H1 (cell line): Measurements from ENCODE around the gene NFATC1. TPM values are rescaled to one million over a fixed set of nuclear protein-coding genes. Genes with fewer than 3 reads are reported as not detected.

ENCODE experiments used
- CTCF ChIA-PET: fragments of 300-600 bp; sonication (Branson Sonifier 250); formaldehyde crosslinking; loops from one replicate; lab custom pipeline; 2021; ENCODE audit not compliant: partially characterized antibody; lab: Charles Lee
- POLR2A ChIA-PET: fragments of 300-600 bp; sonication (Branson Sonifier 250); formaldehyde crosslinking; loops from one replicate; lab custom pipeline; 2021; ENCODE audit warnings: inconsistent platforms; ENCODE audit not compliant: partially characterized antibody; lab: Charles Lee
- DNase-seq, 2 experiments: peaks; one replicate each; pipeline versions ENCODE4 v3.0.0 to v3.0.0-alpha.2; 2010 to 2022; ENCODE audit warnings: low spot score in 2 of 2, low read depth in 1 of 2, mixed read lengths in 1 of 2
- FAIRE-seq: peaks from 2 replicates; lab custom pipeline; 2011; peaks lifted over from hg19 to GRCh38; lab: Jason Lieb, UNC
- H2AFZ ChIP-seq: 2 replicates; pipeline ENCODE4 v1.8.1; 2012; ENCODE audit warnings: low read length, inconsistent platforms
- H2AK5ac ChIP-seq: 2 replicates; pipeline ENCODE4 v1.6.1; 2013; ENCODE audit warnings: low read depth, low read length
- H2BK120ac ChIP-seq: replicated peaks from 2 replicates; pipeline ENCODE3; 2013; ENCODE audit warnings: low read depth, low read length, inconsistent platforms
- H2BK12ac ChIP-seq: 2 replicates; pipeline ENCODE4 v1.6.1; 2013; ENCODE audit warnings: low read depth, low read length
- H2BK15ac ChIP-seq: 2 replicates; pipeline ENCODE4 v1.6.1; 2013; ENCODE audit warnings: low read length
- H2BK20ac ChIP-seq: 2 replicates; pipeline ENCODE4 v1.6.1; 2013; ENCODE audit warnings: low read length
- H2BK5ac ChIP-seq: 2 replicates; pipeline ENCODE4 v1.6.1; 2013; ENCODE audit warnings: low read depth, low read length
- H3K14ac ChIP-seq: 2 replicates; pipeline ENCODE4 v1.6.1; 2013; ENCODE audit warnings: inconsistent platforms; ENCODE audit not compliant: insufficient read length
- H3K18ac ChIP-seq: 2 replicates; pipeline ENCODE4 v1.6.1; 2013; ENCODE audit warnings: low read length; ENCODE audit errors: extremely low read depth
- H3K23ac ChIP-seq: 2 replicates; pipeline ENCODE4 v1.6.1; 2013; ENCODE audit warnings: inconsistent platforms; ENCODE audit not compliant: insufficient read length
- H3K23me2 ChIP-seq: 2 replicates; pipeline ENCODE4 v1.6.1; 2013; ENCODE audit warnings: low read depth, low read length
- H3K27ac ChIP-seq: 2 replicates; pipeline ENCODE4 v1.6.1; 2011; ENCODE audit warnings: low read depth, low read length, inconsistent platforms
- H3K27me3 ChIP-seq, 4 experiments: replicated peaks in 1 of 4; 1 replicate in 1 of 4; 2 replicates in 3 of 4; pipeline versions ENCODE4 v1.6.1 to v1.8.1; 2011 to 2013; ENCODE audit warnings: low read length in 3 of 4, mild to moderate bottlenecking in 3 of 4, inconsistent platforms in 2 of 4, mixed read lengths in 2 of 4, moderate library complexity in 1 of 4; ENCODE audit not compliant: control insufficient read depth in 3 of 4, insufficient read depth in 3 of 4; ENCODE audit errors: extremely low read depth in 1 of 4
- H3K36me3 ChIP-seq, 4 experiments: 2 replicates each; pipeline versions ENCODE4 v1.6.1 to v1.8.1; 2011 to 2013; ENCODE audit warnings: mild to moderate bottlenecking in 4 of 4, low read length in 3 of 4, moderate library complexity in 2 of 4, control low read depth in 1 of 4, inconsistent platforms in 1 of 4; ENCODE audit not compliant: insufficient read depth in 4 of 4, control insufficient read depth in 2 of 4
- H3K4ac ChIP-seq: replicated peaks from 2 replicates; pipeline ENCODE3; 2013; ENCODE audit warnings: low read length, low read depth, mixed read lengths, inconsistent platforms; ENCODE audit not compliant: insufficient read length
- H3K4me1 ChIP-seq, 4 experiments: replicated peaks in 1 of 4; 1 replicate in 1 of 4; 2 replicates in 3 of 4; pipeline versions ENCODE4 v1.6.1 to v1.8.1; 2011 to 2013; ENCODE audit warnings: low read length in 3 of 4, inconsistent platforms in 2 of 4, mixed read lengths in 1 of 4; ENCODE audit not compliant: insufficient read depth in 4 of 4, control insufficient read depth in 3 of 4
- H3K4me2 ChIP-seq, 2 experiments: 2 replicates each; pipeline versions ENCODE4 v1.6.1 to v1.8.1; 2011 to 2013; ENCODE audit warnings: low read depth in 2 of 2, low read length in 2 of 2, control low read depth in 1 of 2, inconsistent platforms in 1 of 2, mild to moderate bottlenecking in 1 of 2; ENCODE audit not compliant: insufficient read depth in 1 of 2
- H3K4me3 ChIP-seq, 4 experiments: fragments of 200-600, 300-600 bp in 1 of 4; sonication (generic), shearing (Covaris generic), sonication (Bioruptor Twin) in 1 of 4; 2 replicates each; pipeline versions ENCODE4 v1.5.1 to v1.8.1; 2011 to 2016; ENCODE audit warnings: low read length in 4 of 4, low read depth in 3 of 4, control low read depth in 2 of 4, inconsistent platforms in 2 of 4, mild to moderate bottlenecking in 2 of 4, mixed read lengths in 1 of 4, moderate library complexity in 1 of 4; ENCODE audit not compliant: insufficient read depth in 2 of 4; ENCODE audit errors: extremely low read depth in 1 of 4
- H3K56ac ChIP-seq: replicated peaks from 2 replicates; pipeline ENCODE3; 2013; ENCODE audit warnings: low read depth, mild to moderate bottlenecking, mixed read lengths, low read length, inconsistent platforms; ENCODE audit not compliant: insufficient read length
- H3K79me1 ChIP-seq: 2 replicates; pipeline ENCODE4 v1.6.1; 2013; ENCODE audit warnings: low read depth, low read length, control low read depth
- H3K79me2 ChIP-seq, 2 experiments: 2 replicates each; pipeline versions ENCODE4 v1.6.1 to v1.8.1; 2012 to 2013; ENCODE audit warnings: low read length in 2 of 2, mild to moderate bottlenecking in 2 of 2, inconsistent platforms in 1 of 2; ENCODE audit not compliant: insufficient read depth in 2 of 2, control insufficient read depth in 1 of 2
- H3K9ac ChIP-seq, 4 experiments: replicated peaks in 1 of 4; 1 replicate in 1 of 4; 2 replicates in 3 of 4; pipeline versions ENCODE4 v1.6.1 to v1.8.1; 2011 to 2013; ENCODE audit warnings: low read depth in 3 of 4, low read length in 3 of 4, control low read depth in 2 of 4, mild to moderate bottlenecking in 2 of 4, moderate library complexity in 2 of 4, inconsistent platforms in 1 of 4; ENCODE audit errors: extremely low read depth in 1 of 4
- H3K9me3 ChIP-seq, 2 experiments: 2 replicates each; pipeline versions ENCODE4 v1.6.1 to v1.8.1; 2012 to 2013; ENCODE audit warnings: mild to moderate bottlenecking in 2 of 2, moderate library complexity in 2 of 2, control low read depth in 1 of 2, inconsistent platforms in 1 of 2, low read depth in 1 of 2, low read length in 1 of 2, mixed read lengths in 1 of 2; ENCODE audit not compliant: insufficient read depth in 2 of 2
- H4K20me1 ChIP-seq, 2 experiments: replicated peaks in 1 of 2; 2 replicates each; pipeline versions ENCODE3 to v1.8.1; 2011 to 2013; ENCODE audit warnings: inconsistent platforms in 2 of 2, low read length in 2 of 2, mild to moderate bottlenecking in 1 of 2; ENCODE audit not compliant: insufficient read depth in 2 of 2, control insufficient read depth in 1 of 2
- H4K5ac ChIP-seq: 2 replicates; pipeline ENCODE4 v1.6.1; 2013; ENCODE audit warnings: low read length, low read depth, mixed read lengths, inconsistent platforms; ENCODE audit not compliant: insufficient read length
- H4K8ac ChIP-seq: 2 replicates; pipeline ENCODE4 v1.8.0; 2013; ENCODE audit warnings: mild to moderate bottlenecking, moderate library complexity, low read length, inconsistent platforms; ENCODE audit not compliant: insufficient read depth; ENCODE audit errors: extremely low read depth
- H4K91ac ChIP-seq: replicated peaks from 2 replicates; pipeline ENCODE3; 2013; ENCODE audit warnings: low read length, mixed read lengths, inconsistent platforms; ENCODE audit not compliant: insufficient read length
- CBX8 ChIP-seq: fragments of 300-800, 300-1000 bp; sonication (generic); IDR thresholded peaks from 2 replicates; pipeline ENCODE4 v1.7.1; 2016; ENCODE audit warnings: low read depth, low read length, borderline replicate concordance
- SIN3A ChIP-seq, 2 experiments: IDR thresholded peaks in 1 of 2; conservative IDR thresholded peaks in 1 of 2; 2 replicates each; pipeline ENCODE4 v1.6.1; 2011 to 2012; ENCODE audit warnings: low read length in 2 of 2, improper control_type of control experiment in 1 of 2, low read depth in 1 of 2, mild to moderate bottlenecking in 1 of 2
- TBP ChIP-seq: IDR thresholded peaks from 2 replicates; pipeline ENCODE4 v1.6.1; 2011; ENCODE audit warnings: low read depth, low read length, improper control_type of control experiment
- TCF12 ChIP-seq: IDR thresholded peaks from 2 replicates; pipeline ENCODE4 v1.6.1; 2011; ENCODE audit warnings: low read depth, mild to moderate bottlenecking, low read length
- YY1 ChIP-seq: IDR thresholded peaks from 2 replicates; pipeline ENCODE4 v1.6.1; 2011; ENCODE audit warnings: low read depth, mild to moderate bottlenecking, low read length
- ZNF274 ChIP-seq: IDR thresholded peaks from 2 replicates; pipeline ENCODE4 v1.7.0; 2012; ENCODE audit warnings: low read length, borderline replicate concordance; ENCODE audit errors: extremely low read depth
- WGBS, 2 experiments: shearing (Covaris generic) in 1 of 2; methylation state at CpG; one replicate each; pipeline versions ENCODE4 v1.1.6 to v1.1.7; 2013 to 2015; ENCODE audit warnings: low lambda C conversion rate in 2 of 2, mixed read lengths in 2 of 2, inconsistent platforms in 1 of 2, low coverage in 1 of 2, missing lambda C conversion rate in 1 of 2; ENCODE audit not compliant: insufficient replicate concordance in 2 of 2, insufficient coverage in 1 of 2, insufficient read length in 1 of 2; ENCODE audit errors: extremely low coverage in 1 of 2, missing lambda C conversion rate in 1 of 2; 5-methylcytosine and 5-hydroxymethylcytosine counted together
- polyA plus RNA-seq, 7 experiments: library from polyadenylated mRNA; depleted of rRNA in 3 of 7; stranded (reverse) in 5 of 7; unstranded in 2 of 7; fragments of >200 nt in 5 of 7; fragments of 200-250 nt in 2 of 7; gene quantifications; 1 replicate in 5 of 7; 2 replicates in 1 of 7; 4 replicates in 1 of 7; pipeline versions ENCODE4 v1.2.1 to v1.2.3, GENCODE V29; 2011 to 2013; ENCODE audit warnings: missing spikeins in 2 of 7, mixed read lengths in 2 of 7
- total RNA-seq: library from RNA; stranded (reverse); fragmentation: NEBNext Ultra II Directional; extraction: Animal tissue kit (Norgen Biotek cat#: 25700); gene quantifications from 2 replicates; pipeline ENCODE4 v1.2.1, GENCODE V29; 2021
- TF ChIP-seq, protein P1 (sequence below), 3 experiments: IDR thresholded peaks; 1 replicate in 2 of 3; 2 replicates in 1 of 3; pipeline versions ENCODE4 v1.5.1 to v1.6.1; 2011; ENCODE audit warnings: low read length in 3 of 3, mild to moderate bottlenecking in 3 of 3, inconsistent platforms in 2 of 3, low read depth in 1 of 3, moderate library complexity in 1 of 3; ENCODE audit not compliant: insufficient read depth in 1 of 3; ENCODE audit errors: control extremely low read depth in 1 of 3

NFATC1 gene
- total and polyA plus RNA-seq, 2 of the 8 experiments (the other 6 are each of a cell fraction or from before 2014, with no cell fraction given), result 2.0 to 6.6 TPM

DNA sequence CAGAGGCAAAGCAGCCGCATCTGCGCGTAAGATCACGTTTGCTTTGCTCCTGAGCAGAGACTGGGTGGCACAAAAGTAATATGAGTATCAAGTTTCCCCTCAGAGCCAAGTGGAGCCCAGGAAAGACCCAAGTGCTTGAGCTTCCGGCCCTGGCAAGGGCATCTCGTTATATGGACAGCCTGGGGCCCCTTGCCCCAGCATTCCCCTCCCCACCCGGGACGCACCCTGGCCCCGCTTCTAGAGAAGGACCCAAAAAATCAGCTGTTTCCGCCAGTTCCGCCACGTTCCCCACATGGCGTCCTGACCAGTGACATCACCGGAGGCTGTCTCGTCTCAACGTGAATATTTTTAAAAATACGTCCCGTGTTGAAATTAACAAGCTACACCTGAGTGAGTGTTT lies 135.1 kb downstream of the NFATC1 start:
- H3K9ac ChIP-seq, result no peak overlapping the region
- H3K27me3 ChIP-seq, result peaks cover 0 to 2% (median 0%) of the 10 kb centered on the region in 4 experiments; a peak in 3 of 7 replicates
- H3K4me3 ChIP-seq, result no peak overlapping the region
- H3K79me2 ChIP-seq, result no peaks in the 10 kb centered on the region
- H2BK20ac ChIP-seq, result no peak overlapping the region
- H3K4me2 ChIP-seq, result no peak overlapping the region
- H2BK15ac ChIP-seq, result 0 out of 2 replicates have a peak overlapping the region, but pooled peaks have one; percentile 16
- 86% methylated on average over 18 of the region's 18 CpGs; no CpG with 5 or more reads in 1 of the 2 experiments for WGBS, 2 experiments
- H3K23me2 ChIP-seq, result no peaks in the 10 kb centered on the region
- H2BK120ac ChIP-seq, result no peak overlapping the region
- no peaks in the 10 kb centered on the region; the same call in 1 of the 2 replicates for H3K79me1 ChIP-seq
- no peak overlapping the region for H4K5ac ChIP-seq
- CTCF ChIA-PET, result interaction anchor here (0.8 to 7.1 kb wide), 10 partner anchors 8 to 149 kb away, joined by 3 to 124 read pairs (median 4); partner anchors contain the start of gene NFATC1
- TF ChIP-seq TBP (no peak), TCF12 (no peak), ZNF274 (no peak), YY1 (no peak), CBX8 (no peak), SIN3A (conservative IDR thresholded peaks at IDR 0.05 in 1 of 2, IDR thresholded peaks at IDR 0.05 in 1 of 2; ENCODE audit: low read depth in 1 of 2, low read length in 2 of 2) (no peak)
- TF ChIP-seq, protein P1, sequence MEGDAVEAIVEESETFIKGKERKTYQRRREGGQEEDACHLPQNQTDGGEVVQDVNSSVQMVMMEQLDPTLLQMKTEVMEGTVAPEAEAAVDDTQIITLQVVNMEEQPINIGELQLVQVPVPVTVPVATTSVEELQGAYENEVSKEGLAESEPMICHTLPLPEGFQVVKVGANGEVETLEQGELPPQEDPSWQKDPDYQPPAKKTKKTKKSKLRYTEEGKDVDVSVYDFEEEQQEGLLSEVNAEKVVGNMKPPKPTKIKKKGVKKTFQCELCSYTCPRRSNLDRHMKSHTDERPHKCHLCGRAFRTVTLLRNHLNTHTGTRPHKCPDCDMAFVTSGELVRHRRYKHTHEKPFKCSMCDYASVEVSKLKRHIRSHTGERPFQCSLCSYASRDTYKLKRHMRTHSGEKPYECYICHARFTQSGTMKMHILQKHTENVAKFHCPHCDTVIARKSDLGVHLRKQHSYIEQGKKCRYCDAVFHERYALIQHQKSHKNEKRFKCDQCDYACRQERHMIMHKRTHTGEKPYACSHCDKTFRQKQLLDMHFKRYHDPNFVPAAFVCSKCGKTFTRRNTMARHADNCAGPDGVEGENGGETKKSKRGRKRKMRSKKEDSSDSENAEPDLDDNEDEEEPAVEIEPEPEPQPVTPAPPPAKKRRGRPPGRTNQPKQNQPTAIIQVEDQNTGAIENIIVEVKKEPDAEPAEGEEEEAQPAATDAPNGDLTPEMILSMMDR (IDR thresholded peaks at IDR 0.05; ENCODE audit: control extremely low read depth in 1 of 3, insufficient read depth in 1 of 3, low read depth in 1 of 3, low read length in 3 of 3), result no peak
- TF ChIP-seq, all 59 proteins: peak for 0
- no peak overlapping the region for H2BK12ac ChIP-seq
- peaks cover 0 to 7% (median 2%) of the 10 kb centered on the region in 4 experiments; a peak in 4 of 7 replicates for H3K4me1 ChIP-seq
- no peak overlapping the region for H4K8ac ChIP-seq
- no peak overlapping the region for H2BK5ac ChIP-seq
- H3K14ac ChIP-seq, result no peak overlapping the region
- POLR2A ChIA-PET, result no interaction called here
- H3K9me3 ChIP-seq, result no peaks in the 10 kb centered on the region
- no peak for FAIRE-seq
- no peaks in the 10 kb centered on the region for H3K36me3 ChIP-seq
- no peaks in the 10 kb centered on the region for H4K20me1 ChIP-seq
- H3K56ac ChIP-seq, result no peak overlapping the region
- no peak overlapping the region for H2AFZ ChIP-seq
- no peak overlapping the region for H3K18ac ChIP-seq
- H3K27ac ChIP-seq, result no peak overlapping the region
- no peak overlapping the region for H3K4ac ChIP-seq
- no peak overlapping the region for H3K23ac ChIP-seq
- DNase-seq, result no peak
- no peak overlapping the region for H2AK5ac ChIP-seq
- no peak overlapping the region for H4K91ac ChIP-seq
